NCI-H526 treated with DMSO at 0.1 percent for 48 hours (cell line): Measurements from ENCODE around the gene TMC1.
"Not testable (repeated sequence)": the region's sequence is repeated elsewhere in the genome, so short reads cannot be mapped to it uniquely, and the experiment has no call there.

Source experiments
- DNase-seq: peaks from one replicate; lab custom pipeline; 2025; lab: John Stamatoyannopoulos, UW

Gene TMC1

DNA sequence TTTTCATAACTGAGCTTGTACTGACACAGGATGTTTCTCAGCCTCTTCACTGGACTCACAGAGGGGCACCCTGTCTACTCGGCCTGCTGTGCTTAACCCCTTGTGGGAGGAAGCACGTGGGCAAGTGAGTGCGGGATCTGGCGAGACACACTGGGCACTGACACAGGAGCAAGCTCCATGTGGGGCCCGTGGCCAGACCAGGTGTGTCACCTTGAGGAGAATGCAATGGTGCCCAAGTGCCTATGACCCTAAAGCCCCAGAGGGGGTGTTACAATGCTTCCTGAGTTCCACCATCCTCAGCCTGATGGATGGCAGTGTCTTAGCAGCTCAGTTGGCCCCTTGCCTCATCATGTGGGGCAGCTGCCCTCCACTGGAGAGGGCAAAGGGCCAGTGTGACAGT lies 302.6 kb downstream of the TMC1 start:
- no peak for DNase-seq

- no peak for DNase-seq
Measured at GRCh38 chr9:72826996-72827949, 305.9 kb downstream of the TMC1 start.

GRCh38 chr9:72827950-72828731 lies 306.7 kb downstream of the TMC1 start:
- no peak for DNase-seq

- DNase-seq, result no peak
Measured at GRCh38 chr9:72834994-72835393, 313.6 kb downstream of the TMC1 start.

GRCh38 chr9:72836790-72837189 lies 315.4 kb downstream of the TMC1 start:
- no peak for DNase-seq

DNA sequence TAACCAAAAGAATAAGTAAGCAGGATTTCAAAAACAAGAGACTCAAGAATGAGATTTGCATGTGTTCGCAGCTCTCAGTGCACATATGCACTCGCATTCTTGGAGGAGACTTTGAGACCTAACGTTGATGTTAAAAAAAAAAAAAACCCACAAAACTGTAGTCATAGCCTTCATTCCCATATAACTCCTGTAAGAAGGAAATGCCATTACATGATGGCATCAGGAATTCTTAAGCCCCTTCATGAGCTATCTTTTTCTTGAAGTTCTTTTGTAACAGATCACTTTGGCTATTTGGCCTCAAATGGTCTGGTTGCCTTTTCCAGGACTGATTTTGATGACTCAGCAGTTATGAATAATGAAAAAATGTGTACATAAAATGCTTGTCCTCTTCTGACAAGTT lies 317.7 kb downstream of the TMC1 start:
- no peak for DNase-seq

DNA sequence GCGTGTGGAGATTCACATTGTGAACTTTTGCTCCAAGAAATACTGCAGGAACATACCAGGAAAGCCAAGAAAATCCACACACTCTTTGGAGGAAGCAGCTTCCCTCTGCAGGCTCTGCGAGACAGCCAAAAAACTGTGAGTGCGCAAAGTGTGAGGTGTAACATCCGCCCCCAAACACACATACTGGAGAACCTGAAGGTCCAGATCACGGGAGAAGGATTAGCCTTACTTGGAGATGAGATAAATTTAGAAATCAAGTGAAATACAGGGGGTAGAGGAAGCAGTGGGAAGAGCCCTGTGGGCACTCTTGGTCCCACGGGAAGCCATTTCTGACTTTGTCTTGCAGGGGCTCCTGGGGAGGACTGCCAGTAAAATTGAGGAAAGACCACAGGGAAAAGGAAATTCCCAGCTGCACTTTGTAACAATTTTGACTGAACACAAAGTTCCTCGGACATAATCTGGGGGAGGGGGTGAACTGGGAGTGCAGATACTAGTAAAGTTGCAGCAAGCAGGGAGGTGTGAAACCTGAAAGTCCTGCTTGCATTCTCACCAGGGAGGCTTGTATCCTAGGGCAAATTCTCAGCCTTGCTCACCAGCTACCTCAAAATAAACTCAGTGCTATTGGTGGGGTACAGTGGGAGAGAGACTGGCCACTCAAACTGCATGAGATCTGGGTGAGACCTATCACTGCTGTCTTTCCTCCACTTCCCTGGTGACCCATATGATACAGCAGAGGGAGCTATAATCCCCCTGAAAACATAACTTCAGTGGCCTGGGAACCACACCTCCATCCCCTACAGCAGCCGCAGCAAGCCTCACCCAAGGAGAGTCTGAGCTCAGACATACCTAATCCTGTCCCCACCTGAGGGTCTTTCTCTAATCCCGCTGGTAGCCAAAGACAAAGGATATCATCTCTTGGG lies 322.4 kb downstream of the TMC1 start:
- no peak for DNase-seq

DNA sequence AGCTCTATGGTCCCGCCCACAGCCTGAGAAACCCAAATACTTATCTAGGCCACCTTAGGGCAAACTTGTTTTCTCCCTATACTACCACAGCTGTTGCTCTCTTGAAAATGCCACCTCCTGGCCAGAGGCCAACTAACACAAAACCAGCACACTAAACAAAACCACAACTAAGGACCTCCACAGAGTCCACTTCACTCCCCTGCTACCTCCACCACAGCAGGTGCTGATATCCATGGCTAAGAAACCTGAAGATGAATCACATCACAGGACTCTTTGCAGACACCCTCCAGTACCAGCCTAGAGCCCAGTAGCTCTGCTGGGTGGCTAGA lies 323.0 kb downstream of the TMC1 start:
- no peak for DNase-seq

GRCh38 chr9:72845052-72845451 lies 323.6 kb downstream of the TMC1 start:
- DNase-seq, result not testable (repeated sequence)

DNA sequence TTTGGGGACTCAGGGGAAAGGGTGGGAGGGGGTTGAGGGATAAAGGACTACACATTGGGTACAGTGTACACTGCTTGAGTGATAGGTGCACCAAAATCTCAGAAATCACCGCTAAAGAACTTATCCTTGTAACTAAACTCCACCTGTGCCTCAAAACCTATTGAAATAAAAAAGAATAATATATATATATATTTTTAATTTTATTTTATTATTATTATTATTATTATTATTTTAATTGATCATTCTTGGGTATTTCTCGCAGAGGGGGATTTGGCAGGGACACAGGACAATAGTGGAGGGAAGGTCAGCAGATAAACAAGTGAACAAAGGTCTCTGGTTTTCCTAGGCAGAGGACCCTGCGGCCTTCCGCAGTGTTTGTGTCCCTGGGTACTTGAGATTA lies 328.8 kb downstream of the TMC1 start:
- not testable (repeated sequence) for DNase-seq

DNA sequence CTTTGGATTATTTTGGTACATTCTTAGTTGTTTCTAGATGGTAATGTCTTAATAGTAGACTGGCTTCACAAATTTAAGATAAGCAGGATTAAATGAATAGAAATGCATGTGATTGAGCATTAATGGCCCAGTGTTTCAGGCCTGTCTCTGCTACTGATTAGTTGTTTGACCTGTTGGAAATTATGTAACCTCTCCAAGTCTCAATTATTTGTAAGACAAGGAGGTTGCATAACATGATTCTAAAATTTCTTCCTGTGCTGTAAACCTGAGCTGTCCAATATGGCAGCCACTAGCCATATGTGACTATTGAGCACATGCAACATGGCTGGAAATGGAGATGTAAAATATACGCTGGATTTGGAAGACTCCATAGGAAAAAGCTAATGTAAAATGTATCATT lies 333.9 kb downstream of the TMC1 start:
- no peak for DNase-seq

- no peak for DNase-seq
Measured at GRCh38 chr9:72855890-72856523, 334.6 kb downstream of the TMC1 start.

DNA sequence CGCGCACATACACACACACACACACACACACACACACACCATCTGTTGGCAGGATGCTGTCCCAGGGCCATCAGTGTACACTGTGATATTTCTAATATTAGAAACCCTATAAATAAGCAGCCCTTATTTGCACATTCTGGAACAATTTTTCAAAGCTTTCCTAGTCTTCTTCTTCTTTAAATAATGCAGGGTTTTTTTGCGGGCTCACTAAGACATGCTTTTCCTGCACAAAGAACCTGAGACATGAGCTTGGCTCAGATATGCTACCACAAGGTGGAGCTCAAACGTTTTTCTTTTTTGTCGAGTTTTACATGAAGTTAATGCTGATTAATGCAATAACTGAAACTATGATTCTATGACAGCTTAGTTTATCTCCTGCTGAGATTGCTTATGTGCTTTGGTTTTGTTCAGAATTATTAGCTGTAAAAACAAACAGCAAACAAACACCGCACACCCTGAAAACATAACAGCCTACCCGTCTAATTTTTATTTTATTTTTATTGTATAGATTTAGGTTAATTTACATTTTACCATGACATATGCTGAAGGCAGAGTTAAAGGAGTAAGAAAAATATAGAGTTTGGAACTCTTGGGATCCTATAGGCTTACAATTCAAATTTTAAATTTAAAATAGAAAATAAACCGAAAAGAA lies 335.7 kb downstream of the TMC1 start:
- DNase-seq, result peak; percentile 20

DNA sequence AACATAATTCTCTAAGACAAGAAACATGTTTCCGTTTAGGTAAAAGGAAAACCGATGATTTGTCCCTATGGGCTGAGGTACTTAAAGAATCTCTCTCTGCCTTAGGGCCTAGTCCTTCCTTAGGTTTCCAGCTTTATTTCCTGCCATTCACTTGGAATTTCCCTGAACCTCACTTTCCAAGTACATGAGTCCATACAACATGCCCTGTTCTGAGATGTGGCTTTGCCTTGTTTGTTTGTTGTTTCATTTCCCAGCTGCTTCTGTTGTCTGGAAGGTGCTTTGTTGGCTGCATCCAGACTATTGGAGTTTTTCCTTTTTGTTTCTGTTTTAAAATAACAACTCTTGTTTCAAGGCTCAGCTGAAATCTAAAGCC lies 336.2 kb downstream of the TMC1 start:
- no peak for DNase-seq

GRCh38 chr9:72858089-72858912 lies 336.9 kb downstream of the TMC1 start:
- DNase-seq, result no peak

GRCh38 chr9:72862788-72863187 lies 341.4 kb downstream of the TMC1 start:
- DNase-seq, result not testable (repeated sequence)

DNA sequence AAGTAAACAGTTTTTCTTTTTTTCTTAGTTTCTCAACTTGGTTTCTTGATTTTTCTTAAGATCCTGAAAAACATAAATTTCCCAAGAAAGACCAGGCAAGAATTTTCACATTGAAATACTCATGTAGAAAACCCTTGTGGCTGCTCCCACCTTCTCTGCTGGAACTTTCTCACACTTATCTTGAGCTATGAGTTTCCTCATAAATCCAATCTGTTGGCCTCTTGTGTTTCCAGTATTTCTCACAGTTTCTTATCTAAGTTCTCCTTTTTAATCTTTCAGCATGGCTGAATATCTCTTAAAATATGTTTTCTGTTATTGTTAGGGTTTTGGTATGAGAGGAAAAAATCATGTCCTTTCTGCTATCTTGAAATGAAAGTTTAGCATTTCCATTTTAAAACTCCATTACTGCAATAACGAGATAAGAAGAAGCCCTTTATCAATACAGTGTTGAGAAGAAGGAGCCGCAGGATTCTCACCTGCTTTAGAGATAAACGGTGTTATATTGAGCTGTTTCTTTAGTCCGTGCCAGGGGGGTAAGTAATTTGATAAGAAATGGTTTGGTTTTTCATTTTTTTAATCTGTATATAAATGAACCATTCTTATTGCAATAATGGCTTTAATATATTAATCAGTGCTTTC lies 342.2 kb downstream of the TMC1 start:
- DNase-seq, result no peak

DNA sequence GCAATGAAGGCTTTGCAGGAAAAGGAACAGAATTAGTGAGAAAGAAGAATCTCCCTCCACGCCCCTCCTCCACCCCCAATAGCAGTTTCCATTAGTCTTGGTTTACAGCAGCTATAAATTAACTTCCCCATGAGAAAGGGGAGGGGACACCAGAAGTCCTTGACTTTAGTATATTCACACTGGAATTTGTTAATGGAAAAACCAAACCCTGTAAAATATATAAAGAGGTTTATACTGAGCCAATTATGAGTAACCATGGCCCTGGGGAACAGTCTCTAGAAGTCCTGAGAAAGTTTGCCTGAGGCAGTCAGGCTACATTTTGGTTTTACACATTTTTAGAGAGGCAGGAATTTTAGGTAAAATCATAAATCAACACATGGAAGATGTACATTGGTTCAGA lies 342.9 kb downstream of the TMC1 start:
- no peak for DNase-seq

- peak; percentile 13 for DNase-seq
Measured at GRCh38 chr9:72871685-72872084, 350.3 kb downstream of the TMC1 start.

GRCh38 chr9:72872718-72873117 lies 351.3 kb downstream of the TMC1 start:
- peak; percentile 4 for DNase-seq
